GM12874 (cell line): ENCODE results near the gene CIDEA.
A peak's percentile ranks its signal among the peaks of the same experiment; 100 is the strongest.

Source experiments
- TF ChIP-seq, protein P1 (sequence below): IDR thresholded peaks from 2 replicates; pipeline ENCODE4 v1.5.1; 2011; ENCODE audit warnings: low read depth, mild to moderate bottlenecking, control low read depth, low read length, moderate library complexity; ENCODE audit not compliant: insufficient read depth

CIDEA gene

DNA sequence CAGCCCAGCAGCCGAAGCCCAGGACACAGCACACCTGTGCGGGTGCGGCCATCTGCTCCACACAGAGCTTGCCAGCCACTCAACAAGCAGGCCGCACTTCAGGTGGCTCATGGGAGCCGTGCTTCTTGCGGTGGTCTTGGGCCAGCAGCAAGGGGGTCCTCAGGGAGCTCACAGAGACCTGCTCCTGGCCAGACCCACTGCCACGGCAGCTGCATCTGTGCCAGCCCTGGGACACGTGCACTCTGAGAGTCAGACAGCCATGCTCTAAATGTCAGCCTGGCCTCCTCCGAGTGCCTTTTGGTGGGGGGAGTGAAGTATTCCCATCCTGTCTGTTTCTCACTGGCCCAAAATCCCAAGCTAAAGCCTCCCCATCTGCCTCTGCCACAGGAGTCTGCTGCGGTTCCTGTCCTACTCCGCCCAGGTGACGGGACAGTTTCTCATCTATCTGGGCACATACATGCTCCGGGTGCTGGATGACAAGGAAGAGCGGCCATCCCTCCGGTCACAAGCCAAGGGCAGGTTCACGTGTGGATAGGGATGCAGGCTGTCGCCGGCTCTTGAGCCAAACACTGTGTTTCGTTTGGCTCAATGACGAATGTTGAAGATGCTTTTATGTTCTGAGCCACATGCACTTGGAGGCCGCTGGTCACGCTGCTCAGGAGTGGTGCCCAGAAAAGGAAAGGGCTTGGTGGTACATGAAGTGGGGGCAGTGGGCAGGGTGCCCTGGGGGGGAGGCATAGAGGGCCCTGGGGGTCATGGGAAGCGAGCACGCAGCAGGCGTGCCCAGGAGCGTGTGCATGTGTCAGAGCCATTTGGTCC is 22.8 kb downstream of the CIDEA start:
- TF ChIP-seq, protein P1, sequence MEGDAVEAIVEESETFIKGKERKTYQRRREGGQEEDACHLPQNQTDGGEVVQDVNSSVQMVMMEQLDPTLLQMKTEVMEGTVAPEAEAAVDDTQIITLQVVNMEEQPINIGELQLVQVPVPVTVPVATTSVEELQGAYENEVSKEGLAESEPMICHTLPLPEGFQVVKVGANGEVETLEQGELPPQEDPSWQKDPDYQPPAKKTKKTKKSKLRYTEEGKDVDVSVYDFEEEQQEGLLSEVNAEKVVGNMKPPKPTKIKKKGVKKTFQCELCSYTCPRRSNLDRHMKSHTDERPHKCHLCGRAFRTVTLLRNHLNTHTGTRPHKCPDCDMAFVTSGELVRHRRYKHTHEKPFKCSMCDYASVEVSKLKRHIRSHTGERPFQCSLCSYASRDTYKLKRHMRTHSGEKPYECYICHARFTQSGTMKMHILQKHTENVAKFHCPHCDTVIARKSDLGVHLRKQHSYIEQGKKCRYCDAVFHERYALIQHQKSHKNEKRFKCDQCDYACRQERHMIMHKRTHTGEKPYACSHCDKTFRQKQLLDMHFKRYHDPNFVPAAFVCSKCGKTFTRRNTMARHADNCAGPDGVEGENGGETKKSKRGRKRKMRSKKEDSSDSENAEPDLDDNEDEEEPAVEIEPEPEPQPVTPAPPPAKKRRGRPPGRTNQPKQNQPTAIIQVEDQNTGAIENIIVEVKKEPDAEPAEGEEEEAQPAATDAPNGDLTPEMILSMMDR, result no peak

DNA sequence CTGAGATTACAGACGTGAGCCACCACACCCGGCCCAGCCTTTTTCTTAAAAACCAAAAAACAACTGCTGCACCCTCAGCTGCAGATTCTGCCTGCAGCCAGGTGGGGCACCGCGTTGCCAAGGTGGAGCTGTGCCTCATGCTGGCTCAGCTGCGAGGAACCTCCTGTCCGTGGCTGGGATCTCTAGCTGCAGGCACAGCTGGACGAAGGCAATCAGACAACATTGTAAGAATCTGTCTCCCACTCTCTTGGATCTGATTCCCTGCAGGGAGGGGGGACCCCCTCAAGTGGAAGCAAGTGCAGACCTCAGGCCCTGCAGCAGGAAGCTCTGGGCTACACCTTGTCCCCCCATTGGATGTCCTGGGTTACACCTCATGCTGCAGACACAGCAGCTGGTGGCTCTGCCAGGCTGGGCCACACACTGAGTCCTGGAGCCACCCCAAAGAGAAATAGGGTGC is 24.1 kb downstream of the CIDEA start:
- TF ChIP-seq, protein P1, result 0 out of 2 replicates have a peak, but pooled peaks have one; percentile 10

DNA sequence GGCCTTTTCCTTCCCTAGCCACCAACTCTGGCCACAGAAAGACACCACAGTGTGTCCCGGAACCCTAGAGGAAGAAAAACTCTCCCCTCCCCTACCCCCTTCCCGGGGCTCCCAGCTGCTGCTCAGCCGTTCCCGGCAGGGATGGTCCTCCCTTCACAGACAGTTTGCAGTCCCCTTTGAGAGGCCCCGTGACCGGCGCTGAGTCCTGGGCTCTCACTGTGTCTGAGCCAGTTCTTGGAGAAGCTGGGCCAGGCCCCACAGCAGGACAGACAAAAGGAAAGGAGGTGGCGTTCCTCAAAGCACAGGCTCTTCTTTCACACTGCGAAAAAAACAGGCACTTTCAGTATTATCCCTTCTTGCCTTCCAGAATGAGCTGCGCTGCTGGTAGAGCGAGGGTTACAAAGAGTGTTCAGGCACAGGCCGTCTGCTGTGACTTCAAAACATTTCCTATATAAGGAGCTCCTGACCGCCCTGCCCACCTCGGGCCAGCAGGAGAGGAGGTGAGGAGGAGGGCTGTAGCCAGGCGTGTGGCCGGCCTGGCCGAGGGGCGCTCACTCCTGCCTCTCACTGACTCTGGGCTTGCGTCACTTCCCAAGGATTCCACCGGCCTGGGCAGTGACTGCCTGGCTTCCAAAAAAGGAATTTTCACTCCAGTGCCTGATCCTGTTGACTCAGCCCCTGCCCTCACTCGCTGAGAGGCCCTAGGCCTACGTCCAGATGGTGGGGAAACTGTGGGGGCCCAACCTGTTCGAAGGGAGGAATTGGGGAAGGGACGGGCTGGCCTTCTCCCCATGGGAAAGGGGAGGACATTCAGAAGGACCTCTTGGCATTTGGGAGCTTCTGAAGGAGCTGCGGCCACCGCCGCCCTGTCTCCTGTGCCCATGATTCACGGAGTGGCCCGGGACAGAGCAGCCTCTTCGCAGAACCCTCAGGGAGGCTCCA is 24.9 kb downstream of the CIDEA start:
- TF ChIP-seq, protein P1, result no peak

DNA sequence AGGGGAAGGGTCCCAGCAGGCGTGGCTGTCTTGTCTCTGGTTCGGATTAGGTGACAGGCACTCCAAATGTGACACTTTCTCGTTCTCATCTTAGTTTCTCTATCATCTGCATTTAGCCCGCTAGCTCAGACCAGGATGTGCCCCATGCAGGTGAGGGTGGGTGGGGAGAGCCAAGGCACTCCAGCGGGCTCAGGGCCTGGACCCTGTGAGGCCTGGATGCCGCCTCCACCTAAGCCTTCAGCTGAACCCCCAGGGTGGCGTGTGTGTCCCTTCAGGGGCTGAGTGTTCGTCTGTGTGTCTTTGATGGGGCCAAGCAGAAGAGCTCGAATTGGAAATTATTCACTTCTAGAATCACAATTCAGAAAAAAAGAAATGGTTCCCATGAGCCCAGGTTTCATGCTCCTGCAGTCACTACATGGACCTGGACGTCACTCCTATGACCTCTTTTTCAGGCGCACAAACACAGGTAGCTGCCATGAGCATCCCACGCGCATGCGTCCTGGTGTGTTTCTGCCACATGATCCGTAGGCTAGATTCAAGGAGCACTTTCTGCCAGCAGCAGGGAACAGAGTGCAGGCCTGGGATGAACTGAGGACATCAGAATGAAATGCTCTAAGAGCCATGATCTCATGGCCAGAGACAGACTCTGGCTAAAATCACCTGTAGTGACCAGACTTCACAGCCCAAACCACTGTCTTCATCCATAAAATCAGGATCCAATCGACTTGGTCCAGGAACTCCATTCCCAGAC is 25.8 kb downstream of the CIDEA start:
- TF ChIP-seq, protein P1, result no peak

DNA sequence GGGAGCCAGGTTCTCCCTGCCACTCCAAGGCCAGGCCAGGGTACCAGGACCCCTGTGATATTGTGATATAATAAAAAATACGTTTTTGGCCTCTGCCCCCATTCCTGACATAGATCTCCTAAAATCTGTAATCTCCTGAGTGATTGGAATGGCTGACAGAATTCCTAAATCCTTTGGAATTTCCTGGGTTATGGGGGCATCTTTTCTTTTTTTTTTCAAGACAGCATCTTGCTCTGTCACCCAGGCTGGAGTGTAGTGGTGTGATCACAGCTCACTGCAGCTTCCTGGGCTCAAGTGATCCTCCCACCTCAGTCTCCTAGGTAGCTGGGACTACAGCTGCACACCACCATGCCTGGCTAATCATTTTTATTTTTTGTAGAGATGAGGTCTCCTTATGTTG is 27.7 kb downstream of the CIDEA start:
- TF ChIP-seq, protein P1, result no peak

DNA sequence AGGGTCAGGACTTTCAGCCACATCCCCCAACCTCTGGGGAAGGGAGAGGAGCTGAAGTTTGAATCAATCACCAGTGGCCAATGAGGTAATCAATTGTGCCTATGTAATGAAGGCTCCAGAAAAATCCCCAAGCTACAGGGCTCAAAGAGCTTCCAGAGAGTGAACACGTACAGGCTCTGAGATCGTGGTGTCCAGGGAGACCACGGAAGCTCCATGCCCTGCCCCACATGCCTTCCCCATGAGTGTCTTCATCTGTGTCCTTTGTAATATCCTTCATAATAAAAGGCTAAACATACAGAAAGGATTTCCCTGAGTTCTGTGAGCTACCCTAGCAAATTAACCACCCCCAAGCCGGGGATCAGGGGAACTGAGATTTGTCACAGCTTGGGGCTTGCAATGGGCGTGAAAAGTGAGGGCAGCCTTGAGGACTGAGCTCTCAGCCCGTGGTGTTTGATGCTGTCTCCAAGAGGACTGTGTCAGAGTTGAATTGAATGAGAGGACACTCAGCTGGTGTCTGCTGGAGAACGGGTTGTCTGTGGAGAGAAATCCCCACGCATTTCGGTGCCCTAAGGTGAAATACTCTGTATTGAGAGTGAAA is 28.4 kb downstream of the CIDEA start:
- TF ChIP-seq, protein P1, result no peak
